Measurements from ENCODE around the gene CDYL. TPM values are rescaled to one million over a fixed set of nuclear protein-coding genes. Genes with fewer than 3 reads are reported as not detected.

Gene CDYL
- total RNA-seq, 1 donor from 2014 or later = 46.1 TPM

DNA sequence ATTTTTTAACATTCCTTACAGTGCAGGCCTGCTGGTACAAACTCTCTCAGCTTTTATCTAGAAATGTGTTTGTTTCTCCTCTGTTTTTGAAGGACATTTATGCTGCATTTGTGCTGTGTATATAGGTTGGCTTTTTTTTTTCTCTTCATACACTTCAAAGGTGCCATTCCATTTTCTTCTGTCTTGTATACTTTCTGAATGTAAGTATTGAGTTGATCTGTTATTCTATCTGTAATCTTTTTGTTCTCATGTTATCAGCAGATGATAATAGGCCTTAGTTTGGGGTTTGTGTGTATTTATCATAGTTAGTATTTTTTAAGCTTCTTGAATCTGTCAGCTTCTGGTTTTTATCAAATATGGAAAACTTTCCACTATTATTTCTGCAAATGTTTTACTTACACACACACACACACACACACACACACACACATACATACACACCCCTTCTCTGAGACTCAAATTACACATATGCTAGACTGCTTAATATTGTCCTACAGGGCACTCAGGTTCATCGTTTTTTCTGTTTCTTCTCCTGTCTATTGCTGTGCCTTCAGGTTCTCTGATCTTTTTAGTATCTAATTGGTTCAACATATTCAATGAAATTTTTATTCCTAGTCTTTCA, 153.0 kb downstream of the CDYL start:
- Histone ChIP-seq H3K4me3 (ENCODE audit: low read depth, low read length) (no peak overlapping the region), H3K27me3 (ENCODE audit: control insufficient read depth, insufficient read depth, low read length) (no peaks in the 10 kb centered on the region), H3K36me3 (ENCODE audit: control insufficient read depth, insufficient read depth, low read length) (no peaks in the 10 kb centered on the region)
- DNase-seq (ENCODE audit: low read depth) = no peak
- TF ChIP-seq, protein P1, sequence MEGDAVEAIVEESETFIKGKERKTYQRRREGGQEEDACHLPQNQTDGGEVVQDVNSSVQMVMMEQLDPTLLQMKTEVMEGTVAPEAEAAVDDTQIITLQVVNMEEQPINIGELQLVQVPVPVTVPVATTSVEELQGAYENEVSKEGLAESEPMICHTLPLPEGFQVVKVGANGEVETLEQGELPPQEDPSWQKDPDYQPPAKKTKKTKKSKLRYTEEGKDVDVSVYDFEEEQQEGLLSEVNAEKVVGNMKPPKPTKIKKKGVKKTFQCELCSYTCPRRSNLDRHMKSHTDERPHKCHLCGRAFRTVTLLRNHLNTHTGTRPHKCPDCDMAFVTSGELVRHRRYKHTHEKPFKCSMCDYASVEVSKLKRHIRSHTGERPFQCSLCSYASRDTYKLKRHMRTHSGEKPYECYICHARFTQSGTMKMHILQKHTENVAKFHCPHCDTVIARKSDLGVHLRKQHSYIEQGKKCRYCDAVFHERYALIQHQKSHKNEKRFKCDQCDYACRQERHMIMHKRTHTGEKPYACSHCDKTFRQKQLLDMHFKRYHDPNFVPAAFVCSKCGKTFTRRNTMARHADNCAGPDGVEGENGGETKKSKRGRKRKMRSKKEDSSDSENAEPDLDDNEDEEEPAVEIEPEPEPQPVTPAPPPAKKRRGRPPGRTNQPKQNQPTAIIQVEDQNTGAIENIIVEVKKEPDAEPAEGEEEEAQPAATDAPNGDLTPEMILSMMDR (IDR thresholded peaks at IDR 0.05; ENCODE audit: insufficient read depth, low read length, severe bottlenecking) = no peak
- FAIRE-seq = no peak

DNA sequence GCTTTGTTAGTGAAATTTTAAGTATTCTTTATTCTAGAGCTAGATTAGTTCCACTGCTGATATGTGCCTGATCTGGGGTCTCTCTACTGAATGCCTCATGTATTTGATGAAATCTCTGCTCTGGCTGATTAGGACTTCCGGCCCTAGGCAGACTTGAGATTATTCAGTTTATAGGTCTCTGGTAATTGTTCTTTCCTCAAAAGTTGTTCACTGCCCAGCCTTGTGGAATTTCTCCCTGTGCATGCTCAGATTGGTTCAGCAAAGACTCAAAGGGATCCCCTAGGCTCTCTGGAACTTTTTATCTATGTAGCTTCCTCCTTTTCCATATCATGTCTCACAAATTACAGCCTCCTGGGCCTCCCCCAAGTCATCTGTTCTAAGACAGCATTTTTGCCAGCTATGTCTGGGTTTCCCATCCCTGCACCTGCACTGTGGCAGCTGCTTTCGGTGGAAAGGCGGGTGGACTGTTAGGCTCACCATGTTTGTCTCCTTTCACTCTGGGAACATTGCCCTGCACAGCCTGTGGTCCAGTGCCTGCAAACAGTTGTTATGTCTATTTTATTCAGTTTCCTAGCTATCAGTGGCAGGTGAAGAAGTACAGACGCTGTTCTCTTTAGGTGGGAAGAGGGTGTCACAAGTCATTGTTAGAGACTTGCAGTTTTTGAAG, 154.0 kb downstream of the CDYL start:
- TF ChIP-seq, protein P1 (IDR thresholded peaks at IDR 0.05; ENCODE audit: insufficient read depth, low read length, severe bottlenecking) = no peak
- no peak for DNase-seq (ENCODE audit: low read depth)
- Histone ChIP-seq H3K4me3 (ENCODE audit: low read depth, low read length) (no peak overlapping the region), H3K27me3 (ENCODE audit: control insufficient read depth, insufficient read depth, low read length) (no peaks in the 10 kb centered on the region), H3K36me3 (ENCODE audit: control insufficient read depth, insufficient read depth, low read length) (no peaks in the 10 kb centered on the region)
- FAIRE-seq = no peak

GRCh38 chr6:4931530-4932227, 155.5 kb downstream of the CDYL start:
- Histone ChIP-seq H3K4me3 (ENCODE audit: low read depth, low read length) (no peak overlapping the region), H3K36me3 (ENCODE audit: control insufficient read depth, insufficient read depth, low read length) (no peaks in the 10 kb centered on the region), H3K27me3 (ENCODE audit: control insufficient read depth, insufficient read depth, low read length) (no peaks in the 10 kb centered on the region)
- FAIRE-seq (no peak), DNase-seq (ENCODE audit: low read depth) (peak; percentile 60)
- TF ChIP-seq, protein P1 (IDR thresholded peaks at IDR 0.05; ENCODE audit: insufficient read depth, low read length, severe bottlenecking) = no peak

DNA sequence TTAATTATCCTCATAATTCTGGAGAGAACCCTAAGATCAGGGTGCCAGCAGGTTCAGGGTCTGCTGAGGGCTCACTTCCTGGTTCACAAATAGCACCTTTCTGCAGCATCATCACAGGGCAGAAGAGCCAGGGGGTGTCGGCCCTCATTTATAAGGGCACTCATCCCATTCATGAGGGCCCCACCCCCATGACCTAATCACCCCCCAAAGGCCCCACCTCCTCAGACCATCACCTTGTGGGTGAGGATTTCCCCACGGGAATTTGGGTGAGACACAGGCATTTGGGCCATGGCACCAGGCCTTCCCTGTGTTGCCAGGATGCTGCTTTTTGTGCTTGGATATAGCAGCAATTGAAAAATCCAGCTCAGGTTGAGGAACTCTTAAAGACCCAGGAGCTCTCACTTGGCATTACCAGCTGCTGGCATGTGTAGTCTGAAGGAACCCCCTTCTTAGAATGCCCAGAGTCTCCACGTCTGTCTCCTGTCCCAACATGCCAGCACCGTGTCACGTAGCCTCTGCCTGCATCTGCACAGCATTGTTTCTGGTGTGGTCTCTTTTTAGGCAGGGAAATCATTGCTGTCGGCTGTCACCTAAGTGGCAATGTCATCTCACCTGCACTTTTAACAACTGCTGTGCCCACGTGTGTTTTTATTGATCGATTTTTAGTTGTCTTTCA, 156.2 kb downstream of the CDYL start:
- TF ChIP-seq, protein P1 (IDR thresholded peaks at IDR 0.05; ENCODE audit: insufficient read depth, low read length, severe bottlenecking) = no peak
- FAIRE-seq (peak; percentile 64), DNase-seq (ENCODE audit: low read depth) (peak; percentile 45)

DNA sequence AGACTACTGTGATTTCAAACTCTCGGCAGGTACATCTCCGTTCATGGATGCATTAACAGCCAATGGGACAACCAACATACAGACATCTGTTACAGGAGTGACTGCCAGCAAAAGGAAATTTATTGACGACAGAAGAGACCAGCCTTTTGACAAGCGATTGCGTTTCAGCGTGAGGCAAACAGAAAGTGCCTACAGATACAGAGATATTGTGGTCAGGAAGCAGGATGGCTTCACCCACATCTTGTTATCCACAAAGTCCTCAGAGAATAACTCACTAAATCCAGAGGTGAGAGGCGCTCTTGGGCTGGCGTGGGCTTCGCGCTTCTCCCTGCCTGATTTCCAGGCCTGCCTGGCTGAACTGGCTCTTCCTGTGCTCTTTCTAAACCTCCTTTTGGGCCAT, 159.3 kb downstream of the CDYL start:
- peaks cover 2% of the 10 kb centered on the region for H3K36me3 ChIP-seq (ENCODE audit: control insufficient read depth, insufficient read depth, low read length)
- H3K27me3 ChIP-seq (ENCODE audit: control insufficient read depth, insufficient read depth, low read length) = no peaks in the 10 kb centered on the region
- DNase-seq (ENCODE audit: low read depth) = no peak
- FAIRE-seq = no peak
- no peak overlapping the region for H3K4me3 ChIP-seq (ENCODE audit: low read depth, low read length)
- TF ChIP-seq, protein P1 (IDR thresholded peaks at IDR 0.05; ENCODE audit: insufficient read depth, low read length, severe bottlenecking) = no peak

More for the DNA sequence above, 156.2 kb downstream of the CDYL start:
- Histone ChIP-seq H3K36me3 (ENCODE audit: control insufficient read depth, insufficient read depth, low read length) (no peaks in the 10 kb centered on the region), H3K4me3 (ENCODE audit: low read depth, low read length) (no peak overlapping the region), H3K27me3 (ENCODE audit: control insufficient read depth, insufficient read depth, low read length) (no peaks in the 10 kb centered on the region)
